Liver (tissue), 9 donors: ENCODE measurements around the gene MEX3B. TPM values are rescaled to one million over a fixed set of nuclear protein-coding genes. Genes with fewer than 3 reads are reported as not detected.

Experiments
- DNase-seq: peaks from one replicate; pipeline ENCODE4 v3.0.0-alpha.2; 2017; ENCODE audit warnings: low spot score
- H3K27ac ChIP-seq, 2 donors: one replicate each; pipeline ENCODE4 v1.7.0; 2013; ENCODE audit warnings: inconsistent platforms in 2 of 2, low read length in 2 of 2, control low read depth in 1 of 2, low read depth in 1 of 2, mild to moderate bottlenecking in 1 of 2
- H3K27me3 ChIP-seq, 4 donors: one replicate each; pipeline versions ENCODE4 v1.6.1 to v1.7.0; 2013; ENCODE audit warnings: low read length in 3 of 4, inconsistent platforms in 1 of 4, mild to moderate bottlenecking in 1 of 4, moderate library complexity in 1 of 4; ENCODE audit not compliant: control insufficient read depth in 4 of 4, insufficient read depth in 4 of 4
- H3K36me3 ChIP-seq, 4 donors: one replicate each; pipeline versions ENCODE4 v1.6.1 to v1.7.0; 2013; ENCODE audit warnings: low read length in 3 of 4, mild to moderate bottlenecking in 3 of 4, low read depth in 1 of 4, moderate library complexity in 1 of 4; ENCODE audit not compliant: control insufficient read depth in 4 of 4, insufficient read depth in 3 of 4
- H3K4me1 ChIP-seq, 4 donors: one replicate each; pipeline versions ENCODE4 v1.6.1 to v1.7.0; 2013; ENCODE audit warnings: low read length in 3 of 4, mild to moderate bottlenecking in 3 of 4, moderate library complexity in 1 of 4; ENCODE audit not compliant: control insufficient read depth in 4 of 4, insufficient read depth in 4 of 4
- H3K4me3 ChIP-seq, 3 donors: one replicate each; pipeline versions ENCODE4 v1.6.1 to v1.7.0; 2013; ENCODE audit warnings: low read length in 3 of 3, control low read depth in 1 of 3, low read depth in 1 of 3, mild to moderate bottlenecking in 1 of 3
- H3K9ac ChIP-seq, 2 donors: one replicate each; pipeline ENCODE4 v1.7.0; 2013; ENCODE audit warnings: low read length in 2 of 2, mild to moderate bottlenecking in 2 of 2, moderate library complexity in 2 of 2, control low read depth in 1 of 2, low read depth in 1 of 2
- H3K9me3 ChIP-seq, 4 donors: one replicate each; pipeline versions ENCODE4 v1.6.1 to v1.7.0; 2013; ENCODE audit warnings: low read length in 3 of 4; ENCODE audit not compliant: control insufficient read depth in 4 of 4
- ATF3 ChIP-seq: IDR thresholded peaks from 2 replicates; pipeline ENCODE4 v1.6.1; 2016; ENCODE audit warnings: antibody characterized with exemption
- CTCF ChIP-seq: fragments of 150-350 bp; IDR thresholded peaks from 2 replicates; pipeline ENCODE4 v1.5.1; 2017; ENCODE audit warnings: improper control_type of control experiment, low read depth, low read length; ENCODE audit not compliant: missing input control
- EGR1 ChIP-seq, 2 donors: IDR thresholded peaks; 2 replicates each; pipeline ENCODE4 v1.6.1; 2016 to 2018; ENCODE audit warnings: antibody characterized with exemption in 2 of 2, low read depth in 2 of 2
- FOXA2 ChIP-seq: IDR thresholded peaks from 2 replicates; pipeline ENCODE4 v1.6.1; 2016; ENCODE audit warnings: antibody characterized with exemption
- GABPA ChIP-seq, 2 donors: IDR thresholded peaks in 1 of 2; conservative IDR thresholded peaks in 1 of 2; 2 replicates each; pipeline ENCODE4 v1.6.1; 2016; ENCODE audit warnings: antibody characterized with exemption in 2 of 2, mild to moderate bottlenecking in 1 of 2, moderate library complexity in 1 of 2
- HNF4G ChIP-seq: IDR thresholded peaks from 2 replicates; pipeline ENCODE4 v1.6.1; 2016; ENCODE audit warnings: antibody characterized with exemption
- MAX ChIP-seq: IDR thresholded peaks from 2 replicates; pipeline ENCODE4 v1.6.1; 2016; ENCODE audit warnings: antibody characterized with exemption
- NR2F2 ChIP-seq: IDR thresholded peaks from 2 replicates; pipeline ENCODE4 v1.6.1; 2016; ENCODE audit warnings: antibody characterized with exemption
- REST ChIP-seq: IDR thresholded peaks from 2 replicates; pipeline ENCODE4 v1.6.1; 2016; ENCODE audit warnings: antibody characterized with exemption, mild to moderate bottlenecking
- RXRA ChIP-seq, 2 donors: IDR thresholded peaks; 2 replicates each; pipeline ENCODE4 v1.6.1; 2017 to 2018; ENCODE audit warnings: antibody characterized with exemption in 2 of 2, mild to moderate bottlenecking in 1 of 2
- SP1 ChIP-seq: IDR thresholded peaks from 2 replicates; pipeline ENCODE4 v1.6.1; 2018; ENCODE audit warnings: antibody characterized with exemption, mild to moderate bottlenecking
- ZBTB33 ChIP-seq: IDR thresholded peaks from 2 replicates; pipeline ENCODE4 v1.6.1; 2016; ENCODE audit warnings: antibody characterized with exemption
- WGBS: extraction: QIAGEN DNeasy Blood & Tissue Kit; methylation state at CpG from one replicate; pipeline ENCODE4 v1.1.7; 2013; 5-methylcytosine and 5-hydroxymethylcytosine counted together
- polyA plus RNA-seq, 2 donors: library from polyadenylated mRNA; stranded (reverse) in 1 of 2; unstranded in 1 of 2; fragments of 200-250 nt in 1 of 2; fragments of >200 nt in 1 of 2; fragmentation: Nextera tagmentation in 1 of 2; extraction: Ambion mirVana in 1 of 2; gene quantifications; one replicate each; pipeline versions ENCODE4 v1.2.1 to v1.2.3, GENCODE V29; 2013 to 2015
- total RNA-seq, 2 donors: library from RNA; depleted of rRNA; stranded (reverse); fragments of >200 nt; gene quantifications; one replicate each; pipeline ENCODE4 v1.2.3, GENCODE V29; 2014
- donor health status: healthy.
- donor health status: healthy.
- donor health status: healthy.
- donor health status: healthy.
- donor health status: healthy.

The MEX3B gene
- total RNA-seq = 1 to 10 TPM in 1 of 2 donors, under 1 TPM in 1; 0.33 to 1.4 TPM
- under 1 TPM in 1 of 2 donors, not detected in 1; 0.89 TPM for polyA plus RNA-seq

GRCh38 chr15:82045892-82046665, at the start of gene MEX3B:
Gene MEX3B (minus strand): TSS chr15:82046018. CDS start chr15:82045705, 313 bp downstream.
- Histone ChIP-seq H3K9ac (peak within 1 kb of the TSS; percentile 47 to 63), H3K36me3 (no peaks in the 10 kb centered on the region), H3K4me1 (peaks cover 10 to 32% (median 18%) of the 10 kb centered on the region in 4 donors), H3K9me3 (no peaks in the 10 kb centered on the region), H3K4me3 (peak within 1 kb of the TSS; percentile 60 to 91 (median 79)), H3K27me3 (peaks cover 0 to 3% (median 1%) of the 10 kb centered on the region in 4 donors), H3K27ac (peak within 1 kb of the TSS; percentile 82 to 94)
- WGBS = under 1% methylated on average over 68 of the region's 68 CpGs
- TF ChIP-seq HNF4G = no peak
- no peak for TF ChIP-seq RXRA (IDR thresholded peaks at IDR 0.05)
- TF ChIP-seq SP1 = no peak
- TF ChIP-seq GABPA (IDR thresholded peaks at IDR 0.05 in 1 of 2, conservative IDR thresholded peaks at IDR 0.05 in 1 of 2) = no peak
- TF ChIP-seq EGR1 (IDR thresholded peaks at IDR 0.05; ENCODE audit: low read depth in 2 of 2) = peak in 1 of 2 donors; percentile 57
- TF ChIP-seq ZBTB33 = no peak
- no peak for TF ChIP-seq NR2F2
- no peak for TF ChIP-seq REST
- peak; percentile 75 for DNase-seq

- H3K27me3 ChIP-seq = no peaks in the 10 kb centered on the region
- no peaks in the 10 kb centered on the region for H3K4me1 ChIP-seq
- DNase-seq = no peak
- H3K9ac ChIP-seq = no peak overlapping the region
- TF ChIP-seq MAX = no peak
- TF ChIP-seq ATF3 = no peak
- TF ChIP-seq NR2F2 = no peak
- TF ChIP-seq GABPA (IDR thresholded peaks at IDR 0.05 in 1 of 2, conservative IDR thresholded peaks at IDR 0.05 in 1 of 2) = no peak
- no peak for TF ChIP-seq CTCF
- no peak for TF ChIP-seq REST
- no peak for TF ChIP-seq RXRA (IDR thresholded peaks at IDR 0.05)
- no peak for TF ChIP-seq HNF4G
- TF ChIP-seq FOXA2 = no peak
- H3K9me3 ChIP-seq = no peaks in the 10 kb centered on the region
- 86% methylated on average over 13 of the region's 13 CpGs for WGBS
- H3K36me3 ChIP-seq = no peaks in the 10 kb centered on the region
- H3K27ac ChIP-seq = no peak overlapping the region
- no peak overlapping the region for H3K4me3 ChIP-seq
Observed at GRCh38 chr15:82093774-82094211, 48.0 kb upstream of the MEX3B start.
